GM15510 (cell line): ENCODE data around the gene SHMT2.

Source experiments
- POLR2A ChIP-seq: IDR thresholded peaks from 3 replicates; pipeline ENCODE4 v1.6.1; 2011; ENCODE audit warnings: borderline replicate concordance; ENCODE audit not compliant: insufficient read length; ENCODE audit errors: extremely low read depth

SHMT2 gene

GRCh38 chr12:57236925-57237595 lies 7.5 kb downstream of the SHMT2 start:
- no peak for TF ChIP-seq POLR2A

- TF ChIP-seq POLR2A: no peak
Measured at GRCh38 chr12:57237596-57237931, 8.1 kb downstream of the SHMT2 start.

GRCh38 chr12:57237932-57238853 lies 8.7 kb downstream of the SHMT2 start:
- TF ChIP-seq POLR2A: no peak

- peak; percentile 63 for TF ChIP-seq POLR2A
Measured at GRCh38 chr12:57238854-57239554, 9.5 kb downstream of the SHMT2 start.

- no peak for TF ChIP-seq POLR2A
Measured at GRCh38 chr12:57239587-57240065, 10.1 kb downstream of the SHMT2 start.

GRCh38 chr12:57240066-57240921 lies 10.8 kb downstream of the SHMT2 start:
- no peak for TF ChIP-seq POLR2A

GRCh38 chr12:57240926-57241401 lies 11.5 kb downstream of the SHMT2 start:
- TF ChIP-seq POLR2A: no peak

GRCh38 chr12:57241402-57242310 lies 12.1 kb downstream of the SHMT2 start:
- no peak for TF ChIP-seq POLR2A

GRCh38 chr12:57242329-57242690 lies 12.8 kb downstream of the SHMT2 start:
- no peak for TF ChIP-seq POLR2A

- TF ChIP-seq POLR2A: peak; percentile 47
Measured at GRCh38 chr12:57242691-57243454, 13.4 kb downstream of the SHMT2 start.

- no peak for TF ChIP-seq POLR2A
Measured at GRCh38 chr12:57243521-57244311, 14.2 kb downstream of the SHMT2 start.

- TF ChIP-seq POLR2A: no peak
Measured at GRCh38 chr12:57244312-57244696, 14.8 kb downstream of the SHMT2 start.
